NCI-H510A (cell line): ENCODE data around the gene KCTD3.

Source experiments
- DNase-seq: peaks from one replicate; lab custom pipeline; 2025; lab: John Stamatoyannopoulos, UW

Gene KCTD3

GRCh38 chr1:215566556-215567490 is at the start of gene KCTD3:
TSS of gene KCTD3 (plus strand) at chr1:215567304. CDS start at chr1:215567686, 382 bp downstream.
- peak; percentile 64 for DNase-seq

- no peak for DNase-seq
Measured at GRCh38 chr1:215517441-215517891, 49.6 kb upstream of the KCTD3 start.

- DNase-seq = no peak
Measured at GRCh38 chr1:215518594-215518993, 48.5 kb upstream of the KCTD3 start.

- DNase-seq = no peak
Measured at GRCh38 chr1:215521279-215521678, 45.8 kb upstream of the KCTD3 start.

- DNase-seq = no peak
Measured at GRCh38 chr1:215523128-215523861, 43.8 kb upstream of the KCTD3 start.

GRCh38 chr1:215523906-215524305 is 43.2 kb upstream of the KCTD3 start:
- DNase-seq = no peak

GRCh38 chr1:215526147-215526845 is 40.8 kb upstream of the KCTD3 start:
- DNase-seq = peak; percentile 4

GRCh38 chr1:215526846-215527151 is 40.3 kb upstream of the KCTD3 start:
- DNase-seq = no peak

- DNase-seq = no peak
Measured at GRCh38 chr1:215529111-215529510, 38.0 kb upstream of the KCTD3 start.

GRCh38 chr1:215529571-215529970 is 37.5 kb upstream of the KCTD3 start:
- DNase-seq = no peak

- DNase-seq = no peak
Measured at GRCh38 chr1:215530401-215530984, 36.6 kb upstream of the KCTD3 start.

GRCh38 chr1:215539803-215540570 is 27.1 kb upstream of the KCTD3 start:
- no peak for DNase-seq

GRCh38 chr1:215542301-215542700 is 24.8 kb upstream of the KCTD3 start:
- DNase-seq = no peak

GRCh38 chr1:215543191-215543606 is 23.9 kb upstream of the KCTD3 start:
- DNase-seq = no peak

GRCh38 chr1:215543806-215544205 is 23.3 kb upstream of the KCTD3 start:
- DNase-seq = no peak

GRCh38 chr1:215544566-215544965 is 22.5 kb upstream of the KCTD3 start:
- DNase-seq = no peak

- no peak for DNase-seq
Measured at GRCh38 chr1:215545096-215545495, 22.0 kb upstream of the KCTD3 start.

GRCh38 chr1:215547011-215547410 is 20.1 kb upstream of the KCTD3 start:
- DNase-seq = no peak

GRCh38 chr1:215551806-215552205 is 15.3 kb upstream of the KCTD3 start:
- no peak for DNase-seq

- no peak for DNase-seq
Measured at GRCh38 chr1:215554865-215555264, 12.2 kb upstream of the KCTD3 start.

- DNase-seq = no peak
Measured at GRCh38 chr1:215555531-215555930, 11.6 kb upstream of the KCTD3 start.
